Adrenal gland (tissue), 5 donors: Measurements from ENCODE around the gene ADCY4.

Source experiments
- POLR2A ChIP-seq, 2 donors: fragments of 450-650 bp; IDR thresholded peaks; one replicate each; pipeline ENCODE4 v1.6.1; 2017; ENCODE audit warnings: antibody characterized with exemption in 2 of 2, mild to moderate bottlenecking in 2 of 2, moderate library complexity in 1 of 2
- TF ChIP-seq, protein P1 (sequence below), 6 experiments: fragments of 450-650 bp in 4 of 6; fragments of 200-600 bp in 2 of 6; sonication (generic) in 1 of 6; IDR thresholded peaks; 1 replicate in 5 of 6; 2 replicates in 1 of 6; pipeline versions ENCODE4 v1.5.1 to v1.8.0; 2016 to 2021; ENCODE audit warnings: antibody characterized with exemption in 6 of 6, mild to moderate bottlenecking in 2 of 6, moderate library complexity in 1 of 6
- donor health status: DM: no; HTN: no; CAD: no.

DNA sequence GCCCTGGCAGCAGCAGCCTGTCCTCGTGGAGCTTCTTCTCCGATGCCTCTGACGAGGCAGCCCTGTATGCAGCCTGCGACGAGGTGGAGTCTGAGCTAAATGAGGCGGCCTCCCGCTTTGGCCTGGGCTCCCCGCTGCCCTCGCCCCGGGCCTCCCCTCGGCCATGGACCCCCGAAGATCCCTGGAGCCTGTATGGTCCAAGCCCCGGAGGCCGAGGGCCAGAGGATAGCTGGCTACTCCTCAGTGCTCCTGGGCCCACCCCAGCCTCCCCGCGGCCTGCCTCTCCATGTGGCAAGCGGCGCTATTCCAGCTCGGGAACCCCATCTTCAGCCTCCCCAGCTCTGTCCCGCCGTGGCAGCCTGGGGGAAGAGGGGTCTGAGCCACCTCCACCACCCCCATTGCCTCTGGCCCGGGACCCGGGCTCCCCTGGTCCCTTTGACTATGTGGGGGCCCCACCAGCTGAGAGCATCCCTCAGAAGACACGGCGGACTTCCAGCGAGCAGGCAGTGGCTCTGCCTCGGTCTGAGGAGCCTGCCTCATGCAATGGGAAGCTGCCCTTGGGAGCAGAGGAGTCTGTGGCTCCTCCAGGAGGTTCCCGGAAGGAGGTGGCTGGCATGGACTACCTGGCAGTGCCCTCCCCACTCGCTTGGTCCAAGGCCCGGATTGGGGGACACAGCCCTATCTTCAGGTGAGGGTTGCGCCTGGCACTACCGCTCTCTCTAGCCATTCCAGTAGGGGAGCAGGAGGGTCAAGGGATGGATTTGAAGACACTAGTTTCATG, 35.2 kb upstream of the ADCY4 start:
- TF ChIP-seq, protein P1, sequence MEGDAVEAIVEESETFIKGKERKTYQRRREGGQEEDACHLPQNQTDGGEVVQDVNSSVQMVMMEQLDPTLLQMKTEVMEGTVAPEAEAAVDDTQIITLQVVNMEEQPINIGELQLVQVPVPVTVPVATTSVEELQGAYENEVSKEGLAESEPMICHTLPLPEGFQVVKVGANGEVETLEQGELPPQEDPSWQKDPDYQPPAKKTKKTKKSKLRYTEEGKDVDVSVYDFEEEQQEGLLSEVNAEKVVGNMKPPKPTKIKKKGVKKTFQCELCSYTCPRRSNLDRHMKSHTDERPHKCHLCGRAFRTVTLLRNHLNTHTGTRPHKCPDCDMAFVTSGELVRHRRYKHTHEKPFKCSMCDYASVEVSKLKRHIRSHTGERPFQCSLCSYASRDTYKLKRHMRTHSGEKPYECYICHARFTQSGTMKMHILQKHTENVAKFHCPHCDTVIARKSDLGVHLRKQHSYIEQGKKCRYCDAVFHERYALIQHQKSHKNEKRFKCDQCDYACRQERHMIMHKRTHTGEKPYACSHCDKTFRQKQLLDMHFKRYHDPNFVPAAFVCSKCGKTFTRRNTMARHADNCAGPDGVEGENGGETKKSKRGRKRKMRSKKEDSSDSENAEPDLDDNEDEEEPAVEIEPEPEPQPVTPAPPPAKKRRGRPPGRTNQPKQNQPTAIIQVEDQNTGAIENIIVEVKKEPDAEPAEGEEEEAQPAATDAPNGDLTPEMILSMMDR (IDR thresholded peaks at IDR 0.05): no peak
- no peak for TF ChIP-seq POLR2A (IDR thresholded peaks at IDR 0.05)
